HG02938 (cell line): ENCODE measurements around the gene SEC14L1.

Experiments used
- ATAC-seq: cut with Tn5 transposase; IDR thresholded peaks from one replicate; pipeline ENCODE4 v1.9.1; 2021; ENCODE audit warnings: mild to moderate bottlenecking, moderate library complexity; ENCODE audit not compliant: unreplicated experiment

SEC14L1 gene

DNA sequence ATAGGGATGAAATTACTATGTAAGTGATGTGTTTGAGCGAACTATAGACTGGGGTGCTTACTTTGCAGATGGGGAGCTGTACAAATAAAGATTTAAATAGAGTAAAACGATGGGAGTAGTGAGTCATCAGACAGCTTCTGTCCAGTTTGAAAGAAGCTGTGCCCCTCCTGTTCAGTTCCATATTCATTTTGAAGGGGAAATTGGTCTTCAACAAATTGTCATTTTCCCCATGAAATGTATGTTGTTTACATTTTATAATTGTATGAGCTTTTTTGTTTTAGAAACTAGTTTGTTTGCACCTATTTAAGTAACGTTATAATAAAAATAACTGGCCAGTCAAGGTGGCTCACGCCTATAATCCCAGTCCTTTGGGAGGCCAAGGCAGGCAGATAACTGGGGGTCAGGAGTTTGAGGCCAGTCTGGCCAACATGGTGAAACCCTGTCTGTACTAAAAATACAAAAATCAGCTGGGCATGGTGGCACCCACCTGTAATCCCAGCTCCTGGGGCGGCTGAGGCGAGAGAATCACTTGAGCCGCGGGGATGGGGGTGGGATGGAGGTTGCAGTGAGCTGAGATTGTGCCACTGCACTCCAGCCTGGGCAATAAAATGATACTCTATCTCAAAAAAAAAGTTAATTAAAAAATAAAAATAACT is 20.2 kb downstream of the SEC14L1 start:
- no peak for ATAC-seq

DNA sequence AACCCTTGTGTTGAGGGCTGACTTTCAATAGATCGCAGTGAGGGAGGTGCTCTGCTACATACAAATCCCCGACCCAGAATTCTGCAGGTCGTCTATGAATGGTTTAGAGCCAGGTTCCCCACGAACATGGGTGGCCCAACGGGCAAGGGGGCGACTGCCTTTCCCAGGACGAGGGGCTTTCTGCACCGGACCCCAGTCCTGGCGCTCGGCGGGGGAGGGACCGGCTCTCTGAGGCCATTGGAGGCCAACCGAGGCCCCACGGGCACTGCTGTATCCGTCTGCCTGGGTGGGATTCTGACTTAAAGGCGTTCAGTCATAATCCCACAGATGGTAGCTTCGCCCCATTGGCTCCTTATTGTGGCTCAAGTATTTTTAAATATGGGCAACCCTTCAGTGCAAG is 21.2 kb downstream of the SEC14L1 start:
- no peak for ATAC-seq

DNA sequence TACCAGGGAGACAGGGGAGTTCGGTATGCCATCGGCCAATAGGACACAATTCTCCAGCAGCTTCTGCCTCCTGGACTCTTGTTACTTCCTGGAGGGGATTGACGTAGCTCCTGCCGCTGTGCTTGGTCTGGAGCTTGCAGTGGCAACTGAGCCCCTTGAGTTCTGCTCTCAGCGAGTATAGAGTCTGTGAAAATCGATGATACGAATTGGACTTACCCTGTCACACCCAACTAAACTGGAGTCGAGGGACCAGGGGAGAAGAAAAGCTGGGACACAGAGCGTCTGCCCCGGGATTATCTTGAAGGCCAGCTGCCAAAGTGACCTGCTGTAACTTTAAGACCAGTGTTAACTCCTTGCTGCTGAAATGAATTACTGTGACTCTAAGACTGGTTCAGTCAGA is 22.2 kb downstream of the SEC14L1 start:
- ATAC-seq: no peak

DNA sequence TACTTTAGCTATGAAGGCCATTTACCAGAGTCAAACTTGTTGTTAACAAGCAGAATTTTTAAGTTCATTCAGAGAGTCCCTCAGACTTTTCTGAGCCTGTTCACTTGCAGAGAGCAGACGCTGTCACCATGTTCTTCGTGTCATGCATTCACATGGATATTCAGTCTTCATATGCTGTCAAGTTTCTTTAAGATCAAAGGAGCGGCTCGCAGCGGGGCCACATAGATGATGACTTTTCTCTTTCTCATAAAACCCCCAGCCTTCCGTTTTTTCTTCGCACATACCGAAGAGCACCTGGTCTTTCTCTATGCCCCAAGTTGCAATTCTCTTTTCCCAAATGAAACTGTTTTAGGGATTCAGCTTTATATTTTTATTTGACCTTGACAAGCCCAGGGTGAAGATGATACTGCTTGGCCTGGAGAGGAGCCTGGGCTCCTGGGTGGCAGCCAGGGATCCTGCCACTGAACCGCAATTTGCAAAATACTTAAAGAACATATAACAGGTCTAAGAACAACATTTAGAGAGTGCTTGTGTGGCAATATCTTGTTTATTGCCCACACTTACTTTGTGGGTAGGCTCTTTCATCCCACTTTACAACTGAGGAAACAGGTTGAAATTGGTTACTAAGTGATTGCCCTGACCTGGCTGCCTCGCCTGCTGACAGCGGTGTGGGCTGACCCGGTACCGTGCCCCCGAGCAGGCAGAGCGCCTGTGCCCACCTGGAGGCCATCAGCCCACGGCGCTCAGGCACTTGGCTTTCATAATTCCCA is 22.9 kb downstream of the SEC14L1 start:
- ATAC-seq: no peak

DNA sequence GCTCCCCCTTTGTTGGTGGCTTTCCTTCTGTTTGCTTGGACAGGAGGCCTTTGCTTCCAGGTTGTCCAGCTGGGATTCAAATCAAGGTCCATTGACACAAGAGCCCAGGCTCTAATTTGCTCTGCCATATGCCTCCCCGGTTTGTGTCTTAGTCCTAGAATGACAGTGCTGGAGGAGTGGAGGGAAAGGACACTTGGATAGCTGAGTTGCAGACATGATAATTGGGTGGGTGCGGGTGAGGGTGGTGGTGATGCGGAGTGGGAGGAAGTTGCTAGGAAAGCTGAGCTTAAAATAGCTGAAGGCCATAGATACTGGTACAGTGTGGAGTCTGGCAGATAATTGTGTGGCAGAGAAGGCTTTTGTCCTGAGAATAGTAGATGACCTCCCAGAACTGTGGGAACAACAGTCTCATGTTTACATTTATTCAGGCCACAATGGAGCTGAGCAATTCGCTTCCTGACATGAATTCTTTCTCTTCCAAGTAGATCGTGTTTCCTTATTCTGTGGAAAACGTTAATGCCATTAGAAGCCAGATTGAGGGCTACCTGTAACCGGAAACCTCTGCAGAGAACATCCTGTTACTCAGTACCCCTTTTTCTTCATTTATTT is 23.8 kb downstream of the SEC14L1 start:
- ATAC-seq: no peak

DNA sequence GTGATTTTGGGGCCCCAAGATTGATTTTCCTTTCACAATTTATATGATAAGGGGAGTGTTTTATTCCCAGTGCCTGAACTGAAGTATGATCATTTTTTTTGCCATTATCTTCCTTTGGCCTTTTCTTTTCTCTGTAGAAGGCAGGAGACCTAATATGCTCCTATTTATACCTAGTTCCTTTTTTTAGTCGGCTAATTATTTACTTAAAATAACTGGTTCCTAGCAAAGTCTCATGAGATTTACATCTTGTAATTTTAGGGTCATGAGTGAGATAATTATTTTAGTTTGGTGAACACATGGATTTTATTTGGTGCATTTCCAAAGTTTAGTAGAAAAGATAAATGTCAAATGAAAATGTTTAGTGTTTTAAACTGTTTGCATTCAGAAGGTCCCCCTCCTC is 24.8 kb downstream of the SEC14L1 start:
- no peak for ATAC-seq

DNA sequence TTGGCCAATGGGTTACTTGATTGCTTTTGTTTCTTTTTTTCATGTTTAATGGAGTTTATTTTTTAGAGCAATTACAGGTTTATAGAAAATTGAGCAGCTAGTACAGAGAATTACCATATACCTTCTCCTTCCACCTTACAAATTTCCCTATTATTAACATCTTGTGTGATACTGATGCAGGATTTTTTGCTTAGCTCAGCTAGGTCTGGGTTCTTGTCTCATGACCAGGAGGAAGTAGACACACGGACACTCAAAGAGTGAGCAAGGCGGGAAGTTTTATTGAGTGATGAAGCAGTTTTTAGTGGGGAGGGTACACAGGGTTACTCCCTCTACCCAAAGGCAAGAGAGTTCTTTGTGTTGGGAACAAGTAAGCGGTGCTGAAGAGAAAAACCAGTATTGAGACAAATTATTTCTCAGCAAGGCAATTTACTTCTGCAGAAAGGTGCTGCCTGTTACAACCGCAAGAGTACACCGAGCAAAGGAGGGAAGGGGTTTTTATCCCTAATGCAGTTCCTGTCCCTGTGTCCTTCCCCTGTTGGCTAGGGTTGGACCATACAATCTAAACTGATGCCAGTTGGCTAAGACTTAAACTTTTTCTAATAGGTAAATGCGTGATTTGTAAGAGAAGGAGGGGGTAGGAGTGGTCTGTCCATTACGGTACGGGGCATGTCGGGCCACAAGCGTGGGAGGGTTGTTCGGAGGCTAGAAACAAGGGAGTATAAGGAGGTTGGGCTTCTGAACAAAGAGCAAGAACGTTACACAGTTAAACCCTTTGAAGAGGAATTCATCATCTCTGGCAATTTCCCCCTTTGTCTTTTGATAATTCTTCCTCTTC is 26.9 kb downstream of the SEC14L1 start:
- ATAC-seq: no peak

DNA sequence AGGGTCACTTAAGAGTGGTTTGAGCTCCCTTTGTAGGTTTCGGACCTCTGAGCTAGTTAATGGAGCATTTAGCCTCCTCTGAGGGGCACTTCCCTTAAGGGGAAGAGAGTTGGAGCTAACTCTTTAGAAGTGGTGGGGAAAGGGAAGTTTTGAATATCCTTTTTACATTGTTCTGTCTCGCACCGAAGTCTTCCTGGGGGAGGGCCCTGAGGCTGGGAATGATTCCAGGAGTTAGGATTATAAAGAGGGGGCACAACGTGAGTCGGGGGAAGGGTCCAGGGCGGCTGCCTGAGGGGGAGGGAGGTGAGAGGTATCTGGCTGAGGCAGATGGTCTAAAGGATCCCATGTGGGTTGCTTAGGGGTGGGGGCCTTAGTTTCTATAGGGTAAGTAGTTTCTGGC is 32.3 kb downstream of the SEC14L1 start:
- no peak for ATAC-seq

DNA sequence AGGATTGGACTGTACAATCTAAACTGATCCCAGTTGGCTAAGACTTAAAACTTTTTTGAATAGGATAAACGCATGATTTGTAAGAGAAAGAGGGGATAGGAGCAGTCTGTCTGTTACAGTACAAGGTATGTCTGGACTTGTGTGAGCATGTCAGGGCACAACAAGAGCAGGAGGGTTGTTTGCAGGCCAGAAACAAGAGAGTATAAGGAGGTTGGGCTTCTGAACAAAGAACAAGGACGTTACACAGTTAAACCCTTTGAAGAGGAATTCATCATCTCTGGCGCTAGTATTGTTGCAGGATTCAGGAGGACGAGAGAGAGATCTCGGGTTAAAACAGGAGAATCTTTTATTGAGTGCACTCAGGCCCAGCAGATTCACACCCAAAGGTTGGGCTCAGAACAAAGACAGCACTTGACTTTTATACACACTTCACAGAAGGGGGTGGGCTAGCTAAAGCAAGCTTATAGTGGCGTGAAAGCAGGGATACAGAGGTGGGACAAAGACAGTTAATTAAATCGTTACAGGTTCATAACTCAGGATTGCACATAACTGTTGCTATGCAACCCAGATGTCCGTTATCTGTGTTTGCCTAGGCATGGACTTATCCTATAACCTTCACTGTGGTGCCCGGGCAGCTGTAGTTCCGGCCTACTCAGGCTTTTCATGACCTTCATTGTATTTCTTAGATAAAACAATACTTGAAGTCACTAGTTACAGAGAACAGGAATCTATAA is 34.3 kb downstream of the SEC14L1 start:
- ATAC-seq: no peak

DNA sequence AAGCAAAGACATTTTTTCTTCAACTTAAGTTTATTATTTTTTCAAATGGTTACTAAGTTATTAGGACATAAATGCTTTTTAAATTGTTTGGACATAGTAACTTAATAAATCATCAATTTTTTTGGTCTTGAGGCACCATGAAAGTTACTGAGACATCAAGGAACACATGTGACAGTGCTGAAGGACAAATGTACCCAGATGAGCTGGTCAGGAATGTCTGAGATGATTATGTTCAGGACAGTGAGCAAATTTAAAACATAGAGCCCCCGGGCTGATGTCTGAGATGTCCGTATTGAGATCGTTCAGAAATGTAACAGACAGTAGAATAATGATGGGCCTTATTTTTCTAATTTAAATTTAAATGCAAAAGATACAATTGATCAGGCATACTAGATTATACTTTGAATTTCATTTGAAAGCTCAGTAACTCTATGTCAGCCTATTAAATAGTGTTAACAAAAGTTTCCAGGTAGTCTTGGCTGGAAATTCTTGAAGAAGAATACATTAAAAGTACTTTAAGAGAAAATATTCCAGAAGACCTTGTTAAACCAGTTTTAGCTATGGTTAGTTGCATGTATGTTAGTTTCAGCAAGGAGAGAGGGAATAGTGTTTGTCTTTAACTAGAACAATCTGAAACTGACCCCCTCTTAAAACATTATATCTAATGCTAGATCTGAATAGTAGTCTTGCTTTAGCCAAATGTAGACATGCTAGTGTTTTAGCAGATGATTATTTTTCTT is 36.4 kb downstream of the SEC14L1 start:
- ATAC-seq: no peak

DNA sequence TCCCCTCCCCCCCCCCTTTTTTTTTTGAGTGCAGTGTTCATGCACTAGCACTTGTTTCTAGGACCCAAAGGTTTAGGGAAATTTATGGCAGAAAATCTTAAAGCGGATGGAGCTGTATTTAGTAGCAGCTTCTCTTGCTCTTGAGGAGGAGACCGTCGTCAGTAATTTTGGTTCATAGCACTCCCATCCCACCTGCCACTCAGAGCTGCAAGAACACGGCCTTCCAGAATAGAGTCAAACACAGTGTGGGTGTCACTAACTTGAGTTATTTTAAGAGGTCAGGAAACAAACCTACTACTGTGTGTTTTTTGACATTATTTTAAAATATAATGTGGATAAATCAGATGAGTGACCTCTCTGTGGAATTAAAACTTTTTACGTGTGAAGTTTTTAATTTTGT is 37.3 kb downstream of the SEC14L1 start:
- ATAC-seq: no peak

DNA sequence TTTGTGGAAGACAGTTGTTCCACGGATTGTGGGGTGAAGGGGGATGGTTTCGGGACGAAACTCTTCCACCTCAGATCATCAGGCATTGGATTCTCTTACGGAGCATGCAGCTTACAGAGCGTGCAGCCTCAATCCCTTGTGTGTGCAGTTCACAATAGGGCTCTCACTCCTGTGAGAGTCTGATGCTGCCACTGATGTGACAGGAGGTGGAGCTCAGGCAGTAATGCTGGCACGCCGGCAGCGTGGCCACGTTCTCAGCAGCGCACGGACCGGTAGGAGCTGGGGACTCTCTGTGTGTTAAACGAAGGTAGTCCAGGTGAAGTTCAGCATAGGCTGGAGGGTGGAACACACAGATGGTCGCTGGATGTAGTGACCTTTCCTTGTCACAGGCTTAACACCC is 37.8 kb downstream of the SEC14L1 start:
- ATAC-seq: no peak

DNA sequence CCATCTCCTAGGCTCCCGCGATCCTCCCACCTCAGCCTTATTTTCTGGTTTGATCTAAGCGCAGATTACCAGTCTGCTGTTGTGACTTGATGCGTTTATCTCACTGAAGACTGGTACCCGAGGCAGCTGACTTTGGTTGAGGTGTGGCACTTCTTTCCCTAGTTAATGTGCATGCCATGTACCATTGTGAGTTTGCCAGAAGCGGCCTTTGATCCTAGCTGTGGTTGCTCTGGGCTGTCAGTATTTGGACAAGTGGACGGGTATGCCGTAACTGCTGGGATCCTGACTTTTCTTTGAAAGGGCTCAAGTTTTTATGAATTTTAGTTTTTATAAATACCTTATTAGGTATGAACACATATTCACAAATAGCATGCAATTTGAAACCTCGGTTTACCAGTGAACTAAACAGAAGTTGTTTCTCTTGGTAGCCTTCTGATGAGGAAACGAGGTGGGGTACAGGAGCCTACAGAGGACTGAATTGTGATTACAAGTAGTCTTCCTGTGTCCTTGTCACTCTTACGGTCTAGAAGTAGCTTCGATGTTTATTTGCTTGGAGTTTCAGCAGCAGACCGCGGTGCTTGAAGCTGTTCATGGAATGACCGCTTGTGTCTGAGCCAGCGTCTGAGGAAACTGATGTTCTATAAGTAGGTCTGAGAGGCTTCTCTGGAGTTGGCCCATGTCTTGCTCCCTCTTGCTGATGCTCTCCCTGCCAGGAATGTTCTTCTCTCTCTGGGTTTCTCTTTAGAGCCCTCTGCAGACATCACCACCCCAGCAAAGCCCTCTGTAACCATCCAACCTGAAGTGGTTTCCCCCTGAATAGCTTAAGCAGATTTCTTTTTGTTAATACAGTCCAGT is 40.0 kb downstream of the SEC14L1 start:
- no peak for ATAC-seq

DNA sequence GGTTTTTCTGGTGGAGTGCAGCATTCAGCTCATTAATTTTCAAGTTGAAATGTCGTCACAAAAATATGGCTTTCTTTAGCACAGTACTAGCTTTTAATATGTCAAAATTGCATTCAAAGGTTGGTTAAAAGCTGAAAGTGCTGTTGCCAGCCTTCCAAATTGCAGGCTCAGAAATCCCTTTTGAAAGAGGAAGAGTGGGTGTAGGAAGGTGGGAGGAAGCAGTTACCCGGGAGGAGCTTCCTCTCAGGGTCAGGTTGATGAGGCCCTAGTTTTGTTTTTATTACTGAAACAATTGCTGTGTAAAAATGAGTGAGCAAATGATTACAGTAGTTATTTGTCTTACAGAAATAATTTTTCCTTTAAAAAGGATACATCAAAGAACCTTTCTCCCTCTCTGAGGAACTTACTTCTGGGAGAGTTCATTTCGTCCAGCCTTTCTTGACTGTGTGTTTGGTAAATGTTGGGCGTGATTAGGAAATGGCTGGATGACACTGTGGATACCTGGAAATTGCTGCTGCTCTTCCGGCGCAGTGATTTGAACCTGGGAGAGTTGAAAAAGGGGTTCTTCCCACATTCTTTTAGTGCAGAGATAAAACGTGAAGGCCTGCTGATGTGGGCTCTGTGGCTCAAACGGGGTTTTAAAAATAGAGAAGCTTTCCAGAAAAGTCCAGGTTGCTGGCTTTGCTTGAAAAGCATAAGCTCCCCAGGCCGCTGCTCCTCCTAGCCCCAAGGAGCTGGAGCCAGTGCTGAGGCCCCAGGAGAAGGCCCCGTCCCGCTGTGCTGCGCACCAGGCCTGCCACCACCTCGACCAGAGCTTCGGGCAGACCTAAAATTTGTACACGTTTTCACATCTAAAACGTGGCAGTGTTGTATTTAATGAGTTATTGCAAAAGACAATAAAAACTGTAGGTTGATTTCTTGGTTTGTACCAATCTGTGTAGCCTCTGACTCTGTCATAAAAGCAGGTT is 41.7 kb downstream of the SEC14L1 start:
- ATAC-seq: no peak

DNA sequence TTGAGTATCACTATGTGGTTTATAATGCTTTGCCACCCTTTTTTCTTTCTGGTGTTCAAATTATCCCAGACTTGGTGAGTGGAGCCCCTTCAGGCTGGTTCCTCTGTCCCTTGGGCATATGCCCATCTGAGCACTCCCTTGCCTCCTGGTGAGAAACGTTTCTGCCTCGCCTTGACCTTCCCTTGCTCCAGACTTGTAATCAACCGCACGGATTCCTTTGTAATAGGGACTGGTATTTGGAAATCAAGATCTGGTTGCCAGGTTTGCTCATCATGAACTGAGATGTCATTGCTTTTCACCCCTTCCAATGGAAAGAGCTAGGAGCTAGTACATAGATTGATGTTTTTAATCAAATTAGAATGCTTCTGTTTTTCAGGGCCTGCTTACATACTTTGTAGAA is 43.7 kb downstream of the SEC14L1 start:
- no peak for ATAC-seq

DNA sequence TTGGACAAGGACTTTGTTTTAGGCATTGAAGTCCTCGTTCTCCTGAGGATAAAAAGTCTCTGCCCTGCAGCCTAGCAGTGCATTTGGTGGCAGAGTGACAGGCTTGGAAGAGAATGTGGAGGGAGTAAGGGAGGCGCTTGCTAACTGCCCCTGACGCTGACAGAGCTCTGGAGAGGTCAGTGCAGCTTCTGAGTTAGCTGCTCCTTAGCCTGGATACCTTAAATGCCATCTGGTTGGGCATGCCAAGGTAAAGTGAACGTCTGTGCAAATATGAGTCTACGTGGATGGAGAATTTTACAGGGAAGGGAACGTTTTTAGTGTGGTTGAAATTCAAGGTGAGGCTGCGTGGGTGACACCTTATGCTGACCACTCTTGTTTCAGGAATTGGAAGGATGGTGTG is 44.4 kb downstream of the SEC14L1 start:
- no peak for ATAC-seq

DNA sequence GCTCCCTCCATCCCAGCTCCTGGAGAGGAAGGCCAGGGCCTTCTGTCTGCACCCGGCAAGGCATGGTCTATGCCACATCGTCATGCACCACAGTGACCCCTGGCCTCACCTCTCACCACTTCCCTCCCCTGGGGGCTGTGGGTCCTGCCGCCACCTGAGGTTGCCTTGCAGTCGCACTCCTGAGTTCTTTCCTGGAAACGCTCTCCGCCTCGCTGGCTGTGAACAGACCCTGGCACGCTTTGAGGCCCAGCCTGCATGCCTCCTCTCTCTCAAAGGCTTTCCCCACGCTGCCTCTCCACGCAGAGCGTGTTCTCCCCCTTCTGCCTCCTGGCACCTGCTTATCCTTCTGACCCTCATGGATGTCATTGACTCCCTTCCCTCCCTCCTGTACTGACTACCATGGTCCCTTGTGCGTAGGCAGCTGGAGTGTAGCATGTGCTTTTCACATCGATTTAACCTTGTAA is 45.4 kb downstream of the SEC14L1 start:
- ATAC-seq: no peak
